HEK293 (cell line): ENCODE results near the gene BCL2A1.

Source experiments
- REPIN1 ChIP-seq: fragments of 450-650 bp; formaldehyde crosslinking; IDR thresholded peaks from 2 replicates; pipeline ENCODE4 v1.5.1; 2017; ENCODE audit warnings: missing biosample characterization, missing genetic modification characterization, low read depth
- ZBTB21 ChIP-seq: fragments of 450-650 bp; formaldehyde crosslinking; IDR thresholded peaks from 2 replicates; pipeline ENCODE4 v1.5.1; 2017; ENCODE audit warnings: missing biosample characterization, missing genetic modification characterization
- ZBTB7A ChIP-seq: fragments of 450-650 bp; formaldehyde crosslinking; IDR thresholded peaks from 2 replicates; pipeline ENCODE4 v1.5.1; 2016; ENCODE audit warnings: low read depth, missing biosample characterization, missing genetic modification characterization
- ZNF202 ChIP-seq: fragments of 450-650 bp; formaldehyde crosslinking; IDR thresholded peaks from 2 replicates; pipeline ENCODE4 v1.5.1; 2016; ENCODE audit warnings: missing biosample characterization, missing genetic modification characterization, borderline replicate concordance
- ZNF335 ChIP-seq: fragments of 450-650 bp; formaldehyde crosslinking; conservative IDR thresholded peaks from 2 replicates; pipeline ENCODE4 v1.5.1; 2016; ENCODE audit warnings: missing biosample characterization, missing genetic modification characterization
- ZNF548 ChIP-seq: fragments of 450-650 bp; formaldehyde crosslinking; IDR thresholded peaks from 2 replicates; pipeline ENCODE4 v1.5.1; 2016; ENCODE audit warnings: missing biosample characterization, missing genetic modification characterization
- ZNF549 ChIP-seq: fragments of 450-650 bp; IDR thresholded peaks from 2 replicates; pipeline ENCODE4 v1.5.1; 2018; ENCODE audit warnings: missing biosample characterization, missing genetic modification characterization, mild to moderate bottlenecking, inconsistent platforms, moderate library complexity
- ZSCAN30 ChIP-seq: fragments of 450-650 bp; IDR thresholded peaks from 2 replicates; pipeline ENCODE4 v1.5.1; 2018; ENCODE audit warnings: missing biosample characterization, mild to moderate bottlenecking, missing genetic modification characterization, moderate library complexity
- TF ChIP-seq, protein P1 (sequence below): fragments of 450-650 bp; formaldehyde crosslinking; IDR thresholded peaks from 2 replicates; pipeline ENCODE4 v1.5.1; 2016; ENCODE audit warnings: missing biosample characterization, missing genetic modification characterization
- TF ChIP-seq, protein P2 (sequence below): fragments of 450-650 bp; formaldehyde crosslinking; IDR thresholded peaks from 2 replicates; pipeline ENCODE4 v1.5.1; 2016; ENCODE audit warnings: missing biosample characterization, missing genetic modification characterization
- TF ChIP-seq, protein P3 (sequence below): fragments of 450-650 bp; formaldehyde crosslinking; IDR thresholded peaks from 2 replicates; pipeline ENCODE4 v1.5.1; 2016; ENCODE audit warnings: missing biosample characterization, missing genetic modification characterization
- TF ChIP-seq, protein P4 (sequence below): fragments of 450-650 bp; formaldehyde crosslinking; IDR thresholded peaks from 2 replicates; pipeline ENCODE4 v1.5.1; 2016; ENCODE audit warnings: missing biosample characterization, missing genetic modification characterization

DNA sequence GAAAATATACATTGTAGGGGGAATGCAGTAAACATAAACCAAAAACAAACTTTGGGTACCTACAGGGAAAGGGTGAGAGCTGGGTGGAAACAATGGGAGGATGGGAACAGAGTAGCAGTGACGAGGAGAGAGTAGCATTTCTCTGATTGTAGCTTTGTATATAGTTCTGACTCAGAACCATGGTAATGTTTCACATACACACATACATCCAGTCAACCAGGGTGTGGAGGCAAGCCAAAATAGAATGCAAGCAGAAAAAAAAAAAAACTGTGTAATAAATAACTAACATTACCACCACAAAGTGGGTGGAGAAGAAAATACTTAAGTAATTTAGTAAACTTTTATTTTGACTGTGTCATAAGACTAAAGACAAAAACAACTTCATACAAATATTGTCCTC, 27.2 kb downstream of the BCL2A1 start:
- TF ChIP-seq, protein P1, sequence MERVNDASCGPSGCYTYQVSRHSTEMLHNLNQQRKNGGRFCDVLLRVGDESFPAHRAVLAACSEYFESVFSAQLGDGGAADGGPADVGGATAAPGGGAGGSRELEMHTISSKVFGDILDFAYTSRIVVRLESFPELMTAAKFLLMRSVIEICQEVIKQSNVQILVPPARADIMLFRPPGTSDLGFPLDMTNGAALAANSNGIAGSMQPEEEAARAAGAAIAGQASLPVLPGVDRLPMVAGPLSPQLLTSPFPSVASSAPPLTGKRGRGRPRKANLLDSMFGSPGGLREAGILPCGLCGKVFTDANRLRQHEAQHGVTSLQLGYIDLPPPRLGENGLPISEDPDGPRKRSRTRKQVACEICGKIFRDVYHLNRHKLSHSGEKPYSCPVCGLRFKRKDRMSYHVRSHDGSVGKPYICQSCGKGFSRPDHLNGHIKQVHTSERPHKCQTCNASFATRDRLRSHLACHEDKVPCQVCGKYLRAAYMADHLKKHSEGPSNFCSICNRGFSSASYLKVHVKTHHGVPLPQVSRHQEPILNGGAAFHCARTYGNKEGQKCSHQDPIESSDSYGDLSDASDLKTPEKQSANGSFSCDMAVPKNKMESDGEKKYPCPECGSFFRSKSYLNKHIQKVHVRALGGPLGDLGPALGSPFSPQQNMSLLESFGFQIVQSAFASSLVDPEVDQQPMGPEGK (tag by site-specific recombination), result no peak
- TF ChIP-seq ZBTB7A, result no peak
- no peak for TF ChIP-seq ZNF202
- no peak for TF ChIP-seq ZBTB21 (tag by site-specific recombination)
- TF ChIP-seq ZNF549 (tag by site-specific recombination), result no peak
- no peak for TF ChIP-seq REPIN1 (tag by site-specific recombination)
- TF ChIP-seq, protein P2, sequence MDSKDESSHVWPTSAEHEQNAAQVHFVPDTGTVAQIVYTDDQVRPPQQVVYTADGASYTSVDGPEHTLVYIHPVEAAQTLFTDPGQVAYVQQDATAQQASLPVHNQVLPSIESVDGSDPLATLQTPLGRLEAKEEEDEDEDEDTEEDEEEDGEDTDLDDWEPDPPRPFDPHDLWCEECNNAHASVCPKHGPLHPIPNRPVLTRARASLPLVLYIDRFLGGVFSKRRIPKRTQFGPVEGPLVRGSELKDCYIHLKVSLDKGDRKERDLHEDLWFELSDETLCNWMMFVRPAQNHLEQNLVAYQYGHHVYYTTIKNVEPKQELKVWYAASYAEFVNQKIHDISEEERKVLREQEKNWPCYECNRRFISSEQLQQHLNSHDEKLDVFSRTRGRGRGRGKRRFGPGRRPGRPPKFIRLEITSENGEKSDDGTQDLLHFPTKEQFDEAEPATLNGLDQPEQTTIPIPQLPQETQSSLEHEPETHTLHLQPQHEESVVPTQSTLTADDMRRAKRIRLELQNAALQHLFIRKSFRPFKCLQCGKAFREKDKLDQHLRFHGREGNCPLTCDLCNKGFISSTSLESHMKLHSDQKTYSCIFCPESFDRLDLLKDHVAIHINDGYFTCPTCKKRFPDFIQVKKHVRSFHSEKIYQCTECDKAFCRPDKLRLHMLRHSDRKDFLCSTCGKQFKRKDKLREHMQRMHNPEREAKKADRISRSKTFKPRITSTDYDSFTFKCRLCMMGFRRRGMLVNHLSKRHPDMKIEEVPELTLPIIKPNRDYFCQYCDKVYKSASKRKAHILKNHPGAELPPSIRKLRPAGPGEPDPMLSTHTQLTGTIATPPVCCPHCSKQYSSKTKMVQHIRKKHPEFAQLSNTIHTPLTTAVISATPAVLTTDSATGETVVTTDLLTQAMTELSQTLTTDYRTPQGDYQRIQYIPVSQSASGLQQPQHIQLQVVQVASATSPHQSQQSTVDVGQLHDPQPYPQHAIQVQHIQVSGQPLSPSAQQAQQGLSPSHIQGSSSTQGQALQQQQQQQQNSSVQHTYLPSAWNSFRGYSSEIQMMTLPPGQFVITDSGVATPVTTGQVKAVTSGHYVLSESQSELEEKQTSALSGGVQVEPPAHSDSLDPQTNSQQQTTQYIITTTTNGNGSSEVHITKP (tag by site-specific recombination), result no peak
- no peak for TF ChIP-seq ZNF335 (tag by site-specific recombination)
- TF ChIP-seq, protein P3, sequence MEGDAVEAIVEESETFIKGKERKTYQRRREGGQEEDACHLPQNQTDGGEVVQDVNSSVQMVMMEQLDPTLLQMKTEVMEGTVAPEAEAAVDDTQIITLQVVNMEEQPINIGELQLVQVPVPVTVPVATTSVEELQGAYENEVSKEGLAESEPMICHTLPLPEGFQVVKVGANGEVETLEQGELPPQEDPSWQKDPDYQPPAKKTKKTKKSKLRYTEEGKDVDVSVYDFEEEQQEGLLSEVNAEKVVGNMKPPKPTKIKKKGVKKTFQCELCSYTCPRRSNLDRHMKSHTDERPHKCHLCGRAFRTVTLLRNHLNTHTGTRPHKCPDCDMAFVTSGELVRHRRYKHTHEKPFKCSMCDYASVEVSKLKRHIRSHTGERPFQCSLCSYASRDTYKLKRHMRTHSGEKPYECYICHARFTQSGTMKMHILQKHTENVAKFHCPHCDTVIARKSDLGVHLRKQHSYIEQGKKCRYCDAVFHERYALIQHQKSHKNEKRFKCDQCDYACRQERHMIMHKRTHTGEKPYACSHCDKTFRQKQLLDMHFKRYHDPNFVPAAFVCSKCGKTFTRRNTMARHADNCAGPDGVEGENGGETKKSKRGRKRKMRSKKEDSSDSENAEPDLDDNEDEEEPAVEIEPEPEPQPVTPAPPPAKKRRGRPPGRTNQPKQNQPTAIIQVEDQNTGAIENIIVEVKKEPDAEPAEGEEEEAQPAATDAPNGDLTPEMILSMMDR (tag by site-specific recombination), result no peak
- TF ChIP-seq ZNF548 (tag by site-specific recombination), result no peak
- TF ChIP-seq ZSCAN30, result no peak
- TF ChIP-seq, protein P4, sequence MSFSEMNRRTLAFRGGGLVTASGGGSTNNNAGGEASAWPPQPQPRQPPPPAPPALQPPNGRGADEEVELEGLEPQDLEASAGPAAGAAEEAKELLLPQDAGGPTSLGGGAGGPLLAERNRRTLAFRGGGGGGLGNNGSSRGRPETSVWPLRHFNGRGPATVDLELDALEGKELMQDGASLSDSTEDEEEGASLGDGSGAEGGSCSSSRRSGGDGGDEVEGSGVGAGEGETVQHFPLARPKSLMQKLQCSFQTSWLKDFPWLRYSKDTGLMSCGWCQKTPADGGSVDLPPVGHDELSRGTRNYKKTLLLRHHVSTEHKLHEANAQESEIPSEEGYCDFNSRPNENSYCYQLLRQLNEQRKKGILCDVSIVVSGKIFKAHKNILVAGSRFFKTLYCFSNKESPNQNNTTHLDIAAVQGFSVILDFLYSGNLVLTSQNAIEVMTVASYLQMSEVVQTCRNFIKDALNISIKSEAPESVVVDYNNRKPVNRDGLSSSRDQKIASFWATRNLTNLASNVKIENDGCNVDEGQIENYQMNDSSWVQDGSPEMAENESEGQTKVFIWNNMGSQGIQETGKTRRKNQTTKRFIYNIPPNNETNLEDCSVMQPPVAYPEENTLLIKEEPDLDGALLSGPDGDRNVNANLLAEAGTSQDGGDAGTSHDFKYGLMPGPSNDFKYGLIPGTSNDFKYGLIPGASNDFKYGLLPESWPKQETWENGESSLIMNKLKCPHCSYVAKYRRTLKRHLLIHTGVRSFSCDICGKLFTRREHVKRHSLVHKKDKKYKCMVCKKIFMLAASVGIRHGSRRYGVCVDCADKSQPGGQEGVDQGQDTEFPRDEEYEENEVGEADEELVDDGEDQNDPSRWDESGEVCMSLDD, result no peak
